H1 (cell line): Measurements from ENCODE around the gene SNAP47. TPM values are rescaled to one million over a fixed set of nuclear protein-coding genes. Genes with fewer than 3 reads are reported as not detected.

Source experiments
- CTCF ChIA-PET: fragments of 300-600 bp; sonication (Branson Sonifier 250); formaldehyde crosslinking; loops from one replicate; lab custom pipeline; 2021; ENCODE audit not compliant: partially characterized antibody; lab: Charles Lee
- POLR2A ChIA-PET: fragments of 300-600 bp; sonication (Branson Sonifier 250); formaldehyde crosslinking; loops from one replicate; lab custom pipeline; 2021; ENCODE audit warnings: inconsistent platforms; ENCODE audit not compliant: partially characterized antibody; lab: Charles Lee
- DNase-seq, 2 experiments: peaks; one replicate each; pipeline versions ENCODE4 v3.0.0 to v3.0.0-alpha.2; 2010 to 2022; ENCODE audit warnings: low spot score in 2 of 2, low read depth in 1 of 2, mixed read lengths in 1 of 2
- FAIRE-seq: peaks from 2 replicates; lab custom pipeline; 2011; peaks lifted over from hg19 to GRCh38; lab: Jason Lieb, UNC
- H2AFZ ChIP-seq: 2 replicates; pipeline ENCODE4 v1.8.1; 2012; ENCODE audit warnings: low read length, inconsistent platforms
- H2AK5ac ChIP-seq: 2 replicates; pipeline ENCODE4 v1.6.1; 2013; ENCODE audit warnings: low read depth, low read length
- H2BK120ac ChIP-seq: replicated peaks from 2 replicates; pipeline ENCODE3; 2013; ENCODE audit warnings: low read depth, low read length, inconsistent platforms
- H2BK12ac ChIP-seq: 2 replicates; pipeline ENCODE4 v1.6.1; 2013; ENCODE audit warnings: low read depth, low read length
- H2BK15ac ChIP-seq: 2 replicates; pipeline ENCODE4 v1.6.1; 2013; ENCODE audit warnings: low read length
- H2BK20ac ChIP-seq: 2 replicates; pipeline ENCODE4 v1.6.1; 2013; ENCODE audit warnings: low read length
- H2BK5ac ChIP-seq: 2 replicates; pipeline ENCODE4 v1.6.1; 2013; ENCODE audit warnings: low read depth, low read length
- H3K14ac ChIP-seq: 2 replicates; pipeline ENCODE4 v1.6.1; 2013; ENCODE audit warnings: inconsistent platforms; ENCODE audit not compliant: insufficient read length
- H3K18ac ChIP-seq: 2 replicates; pipeline ENCODE4 v1.6.1; 2013; ENCODE audit warnings: low read length; ENCODE audit errors: extremely low read depth
- H3K23ac ChIP-seq: 2 replicates; pipeline ENCODE4 v1.6.1; 2013; ENCODE audit warnings: inconsistent platforms; ENCODE audit not compliant: insufficient read length
- H3K23me2 ChIP-seq: 2 replicates; pipeline ENCODE4 v1.6.1; 2013; ENCODE audit warnings: low read depth, low read length
- H3K27ac ChIP-seq: 2 replicates; pipeline ENCODE4 v1.6.1; 2011; ENCODE audit warnings: low read depth, low read length, inconsistent platforms
- H3K27me3 ChIP-seq, 4 experiments: replicated peaks in 1 of 4; 1 replicate in 1 of 4; 2 replicates in 3 of 4; pipeline versions ENCODE4 v1.6.1 to v1.8.1; 2011 to 2013; ENCODE audit warnings: low read length in 3 of 4, mild to moderate bottlenecking in 3 of 4, inconsistent platforms in 2 of 4, mixed read lengths in 2 of 4, moderate library complexity in 1 of 4; ENCODE audit not compliant: control insufficient read depth in 3 of 4, insufficient read depth in 3 of 4; ENCODE audit errors: extremely low read depth in 1 of 4
- H3K36me3 ChIP-seq, 4 experiments: 2 replicates each; pipeline versions ENCODE4 v1.6.1 to v1.8.1; 2011 to 2013; ENCODE audit warnings: mild to moderate bottlenecking in 4 of 4, low read length in 3 of 4, moderate library complexity in 2 of 4, control low read depth in 1 of 4, inconsistent platforms in 1 of 4; ENCODE audit not compliant: insufficient read depth in 4 of 4, control insufficient read depth in 2 of 4
- H3K4ac ChIP-seq: replicated peaks from 2 replicates; pipeline ENCODE3; 2013; ENCODE audit warnings: low read length, low read depth, mixed read lengths, inconsistent platforms; ENCODE audit not compliant: insufficient read length
- H3K4me1 ChIP-seq, 4 experiments: replicated peaks in 1 of 4; 1 replicate in 1 of 4; 2 replicates in 3 of 4; pipeline versions ENCODE4 v1.6.1 to v1.8.1; 2011 to 2013; ENCODE audit warnings: low read length in 3 of 4, inconsistent platforms in 2 of 4, mixed read lengths in 1 of 4; ENCODE audit not compliant: insufficient read depth in 4 of 4, control insufficient read depth in 3 of 4
- H3K4me2 ChIP-seq, 2 experiments: 2 replicates each; pipeline versions ENCODE4 v1.6.1 to v1.8.1; 2011 to 2013; ENCODE audit warnings: low read depth in 2 of 2, low read length in 2 of 2, control low read depth in 1 of 2, inconsistent platforms in 1 of 2, mild to moderate bottlenecking in 1 of 2; ENCODE audit not compliant: insufficient read depth in 1 of 2
- H3K4me3 ChIP-seq, 4 experiments: fragments of 200-600, 300-600 bp in 1 of 4; sonication (generic), shearing (Covaris generic), sonication (Bioruptor Twin) in 1 of 4; 2 replicates each; pipeline versions ENCODE4 v1.5.1 to v1.8.1; 2011 to 2016; ENCODE audit warnings: low read length in 4 of 4, low read depth in 3 of 4, control low read depth in 2 of 4, inconsistent platforms in 2 of 4, mild to moderate bottlenecking in 2 of 4, mixed read lengths in 1 of 4, moderate library complexity in 1 of 4; ENCODE audit not compliant: insufficient read depth in 2 of 4; ENCODE audit errors: extremely low read depth in 1 of 4
- H3K56ac ChIP-seq: replicated peaks from 2 replicates; pipeline ENCODE3; 2013; ENCODE audit warnings: low read depth, mild to moderate bottlenecking, mixed read lengths, low read length, inconsistent platforms; ENCODE audit not compliant: insufficient read length
- H3K79me1 ChIP-seq: 2 replicates; pipeline ENCODE4 v1.6.1; 2013; ENCODE audit warnings: low read depth, low read length, control low read depth
- H3K79me2 ChIP-seq, 2 experiments: 2 replicates each; pipeline versions ENCODE4 v1.6.1 to v1.8.1; 2012 to 2013; ENCODE audit warnings: low read length in 2 of 2, mild to moderate bottlenecking in 2 of 2, inconsistent platforms in 1 of 2; ENCODE audit not compliant: insufficient read depth in 2 of 2, control insufficient read depth in 1 of 2
- H3K9ac ChIP-seq, 4 experiments: replicated peaks in 1 of 4; 1 replicate in 1 of 4; 2 replicates in 3 of 4; pipeline versions ENCODE4 v1.6.1 to v1.8.1; 2011 to 2013; ENCODE audit warnings: low read depth in 3 of 4, low read length in 3 of 4, control low read depth in 2 of 4, mild to moderate bottlenecking in 2 of 4, moderate library complexity in 2 of 4, inconsistent platforms in 1 of 4; ENCODE audit errors: extremely low read depth in 1 of 4
- H3K9me3 ChIP-seq, 2 experiments: 2 replicates each; pipeline versions ENCODE4 v1.6.1 to v1.8.1; 2012 to 2013; ENCODE audit warnings: mild to moderate bottlenecking in 2 of 2, moderate library complexity in 2 of 2, control low read depth in 1 of 2, inconsistent platforms in 1 of 2, low read depth in 1 of 2, low read length in 1 of 2, mixed read lengths in 1 of 2; ENCODE audit not compliant: insufficient read depth in 2 of 2
- H4K20me1 ChIP-seq, 2 experiments: replicated peaks in 1 of 2; 2 replicates each; pipeline versions ENCODE3 to v1.8.1; 2011 to 2013; ENCODE audit warnings: inconsistent platforms in 2 of 2, low read length in 2 of 2, mild to moderate bottlenecking in 1 of 2; ENCODE audit not compliant: insufficient read depth in 2 of 2, control insufficient read depth in 1 of 2
- H4K5ac ChIP-seq: 2 replicates; pipeline ENCODE4 v1.6.1; 2013; ENCODE audit warnings: low read length, low read depth, mixed read lengths, inconsistent platforms; ENCODE audit not compliant: insufficient read length
- H4K8ac ChIP-seq: 2 replicates; pipeline ENCODE4 v1.8.0; 2013; ENCODE audit warnings: mild to moderate bottlenecking, moderate library complexity, low read length, inconsistent platforms; ENCODE audit not compliant: insufficient read depth; ENCODE audit errors: extremely low read depth
- H4K91ac ChIP-seq: replicated peaks from 2 replicates; pipeline ENCODE3; 2013; ENCODE audit warnings: low read length, mixed read lengths, inconsistent platforms; ENCODE audit not compliant: insufficient read length
- CEBPB ChIP-seq: IDR thresholded peaks from 2 replicates; pipeline ENCODE4 v1.6.1; 2012; ENCODE audit warnings: low read depth, low read length
- CHD2 ChIP-seq: IDR thresholded peaks from 2 replicates; pipeline ENCODE4 v1.6.1; 2012; ENCODE audit warnings: low read length, improper control_type of control experiment
- CREB1 ChIP-seq: IDR thresholded peaks from 2 replicates; pipeline ENCODE4 v1.6.1; 2012; ENCODE audit warnings: inconsistent platforms
- JUN ChIP-seq: IDR thresholded peaks from 2 replicates; pipeline ENCODE4 v1.6.1; 2011; ENCODE audit warnings: low read depth, mild to moderate bottlenecking, improper control_type of control experiment, low read length
- PHF8 ChIP-seq: fragments of 200-600 bp; sonication (generic); conservative IDR thresholded peaks from 2 replicates; pipeline ENCODE4 v1.7.1; 2012; ENCODE audit warnings: low read depth, mild to moderate bottlenecking, inconsistent platforms, low read length, moderate library complexity
- POU5F1 ChIP-seq: IDR thresholded peaks from 2 replicates; pipeline ENCODE4 v1.6.1; 2011; ENCODE audit warnings: low read depth, mild to moderate bottlenecking, low read length, moderate library complexity
- RFX5 ChIP-seq: IDR thresholded peaks from 2 replicates; pipeline ENCODE4 v1.6.1; 2011; ENCODE audit warnings: low read depth, low read length, improper control_type of control experiment, borderline replicate concordance
- WGBS, 2 experiments: shearing (Covaris generic) in 1 of 2; methylation state at CpG; one replicate each; pipeline versions ENCODE4 v1.1.6 to v1.1.7; 2013 to 2015; ENCODE audit warnings: low lambda C conversion rate in 2 of 2, mixed read lengths in 2 of 2, inconsistent platforms in 1 of 2, low coverage in 1 of 2, missing lambda C conversion rate in 1 of 2; ENCODE audit not compliant: insufficient replicate concordance in 2 of 2, insufficient coverage in 1 of 2, insufficient read length in 1 of 2; ENCODE audit errors: extremely low coverage in 1 of 2, missing lambda C conversion rate in 1 of 2; 5-methylcytosine and 5-hydroxymethylcytosine counted together
- polyA plus RNA-seq, 7 experiments: library from polyadenylated mRNA; depleted of rRNA in 3 of 7; stranded (reverse) in 5 of 7; unstranded in 2 of 7; fragments of >200 nt in 5 of 7; fragments of 200-250 nt in 2 of 7; gene quantifications; 1 replicate in 5 of 7; 2 replicates in 1 of 7; 4 replicates in 1 of 7; pipeline versions ENCODE4 v1.2.1 to v1.2.3, GENCODE V29; 2011 to 2013; ENCODE audit warnings: missing spikeins in 2 of 7, mixed read lengths in 2 of 7
- total RNA-seq: library from RNA; stranded (reverse); fragmentation: NEBNext Ultra II Directional; extraction: Animal tissue kit (Norgen Biotek cat#: 25700); gene quantifications from 2 replicates; pipeline ENCODE4 v1.2.1, GENCODE V29; 2021

Gene SNAP47
- total and polyA plus RNA-seq, 2 of the 8 experiments (the other 6 are each of a cell fraction or from before 2014, with no cell fraction given): 37.6 to 42.2 TPM

DNA sequence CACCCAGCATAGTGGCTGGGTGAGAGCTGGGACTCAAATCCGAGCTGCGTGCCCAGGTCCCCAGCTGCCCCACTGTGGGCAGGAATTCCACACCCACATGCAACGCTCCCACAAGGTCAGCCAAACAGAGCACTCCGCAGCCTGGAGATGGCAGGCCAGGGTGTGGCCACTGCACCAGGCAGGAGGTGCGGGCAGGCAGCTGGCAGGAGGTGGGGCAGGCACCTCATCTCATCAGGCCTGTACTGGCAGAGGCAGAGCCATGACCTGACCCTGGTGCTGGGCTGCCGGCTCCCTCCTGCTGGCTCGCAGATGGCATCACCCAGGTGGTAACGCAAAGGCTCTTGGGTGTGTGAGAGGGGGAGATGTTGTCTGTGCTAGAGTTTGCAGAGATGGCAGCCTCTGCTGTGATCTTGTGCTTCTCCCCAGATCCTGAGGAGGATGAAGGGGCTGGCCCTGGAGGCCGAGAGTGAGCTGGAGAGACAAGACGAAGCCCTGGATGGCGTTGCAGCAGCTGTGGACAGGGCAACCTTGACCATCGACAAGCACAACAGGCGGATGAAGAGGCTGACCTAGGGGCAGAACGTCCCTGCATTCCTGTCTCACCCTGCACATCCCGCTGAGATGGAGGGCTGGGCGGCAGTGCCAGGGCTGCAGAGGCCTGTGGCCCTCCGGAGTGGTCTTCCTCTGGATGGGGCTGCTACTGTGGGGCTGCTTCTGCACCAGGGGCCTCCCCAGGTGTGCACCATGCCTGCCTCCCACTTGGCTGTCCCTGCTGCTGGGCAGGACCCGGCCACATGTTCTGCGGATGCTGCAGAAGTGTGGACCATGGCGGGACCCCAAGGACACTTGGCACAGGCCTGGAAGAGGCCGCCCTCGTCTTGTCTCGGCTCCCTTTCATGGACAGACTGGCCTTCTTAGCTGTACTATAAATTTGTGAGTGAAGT lies 45.1 kb downstream of the SNAP47 start:
- Histone ChIP-seq H4K20me1 (peaks cover 0 to 11% of the 10 kb centered on the region in 2 experiments), H3K27ac (no peak overlapping the region), H4K91ac (no peak overlapping the region), H3K79me2 (no peaks in the 10 kb centered on the region), H3K14ac (no peak overlapping the region), H3K4me3 (no peak overlapping the region), H3K4me1 (no peaks in the 10 kb centered on the region), H3K56ac (no peak overlapping the region), H3K36me3 (peaks cover 0 to 10% (median 0%) of the 10 kb centered on the region in 4 experiments; a peak in 1 of 8 replicates), H2BK12ac (no peak overlapping the region), H3K79me1 (no peaks in the 10 kb centered on the region), H2BK120ac (no peak overlapping the region), H3K23me2 (no peaks in the 10 kb centered on the region), H3K18ac (no peak overlapping the region), H2BK5ac (no peak overlapping the region), H2AK5ac (no peak overlapping the region), H2BK15ac (no peak overlapping the region), H3K4me2 (no peak overlapping the region), H3K9me3 (no peaks in the 10 kb centered on the region), H3K23ac (no peak overlapping the region), H3K27me3 (no peaks in the 10 kb centered on the region), H4K8ac (no peak overlapping the region; the same call in 1 of the 2 replicates), H2BK20ac (no peak overlapping the region), H3K4ac (no peak overlapping the region), H3K9ac (no peak overlapping the region), H2AFZ (no peak overlapping the region), H4K5ac (no peak overlapping the region)
- ChIA-PET CTCF (interaction anchor here (0.7 to 2.9 kb wide), 6 partner anchors 9 to 173 kb away, joined by 3 to 16 read pairs (median 3); no protein-coding TSS in a partner anchor), POLR2A (no interaction called here)
- WGBS, 2 experiments: 81% methylated on average over 23 of the region's 23 CpGs; no CpG with 5 or more reads in 1 of the 2 experiments
- TF ChIP-seq RFX5: no peak
- TF ChIP-seq CHD2: no peak
- no peak for TF ChIP-seq POU5F1
- no peak for TF ChIP-seq PHF8
- no peak for TF ChIP-seq JUN
- TF ChIP-seq CREB1: no peak
- TF ChIP-seq CEBPB: no peak
- peak in 1 of 2 experiments; percentile 37 for DNase-seq
- no peak for FAIRE-seq
